OCI-LY1 (cell line): ENCODE data around the gene COL5A2.

Experiments
- H2AFZ ChIP-seq: fragments of 200-600 bp; sonication (generic), shearing (Covaris generic); 2 replicates; pipeline ENCODE4 v1.6.0; 2014; ENCODE audit warnings: antibody characterized with exemption, mild to moderate bottlenecking, low read length
- H3F3A ChIP-seq: fragments of 200-600 bp; sonication (generic), shearing (Covaris generic); 2 replicates; pipeline ENCODE4 v1.6.0; 2014; ENCODE audit warnings: mild to moderate bottlenecking, antibody characterized with exemption, low read length, moderate library complexity; ENCODE audit not compliant: insufficient read depth
- H3K27ac ChIP-seq: fragments of 200-600 bp; sonication (generic); 2 replicates; pipeline ENCODE4 v1.5.1; 2014; ENCODE audit warnings: low read length, mixed run types, mild to moderate bottlenecking, low read depth; ENCODE audit not compliant: poor library complexity, severe bottlenecking
- H3K27me3 ChIP-seq: fragments of 200-600 bp; sonication (generic); 2 replicates; pipeline ENCODE4 v1.6.0; 2014; ENCODE audit warnings: antibody characterized with exemption, mild to moderate bottlenecking, low read length, moderate library complexity; ENCODE audit not compliant: insufficient read depth
- H3K36me3 ChIP-seq: fragments of 200-600 bp; sonication (generic); 2 replicates; pipeline ENCODE4 v1.6.1; 2014; ENCODE audit warnings: mild to moderate bottlenecking, antibody characterized with exemption, low read length, moderate library complexity, mixed read lengths; ENCODE audit not compliant: insufficient read depth
- H3K4me1 ChIP-seq: fragments of 200-600 bp; sonication (generic); 2 replicates; pipeline ENCODE4 v1.5.1; 2014; ENCODE audit warnings: mild to moderate bottlenecking, low read length, moderate library complexity; ENCODE audit not compliant: insufficient read depth, severe bottlenecking
- H3K4me2 ChIP-seq: fragments of 200-600 bp; sonication (generic), shearing (Covaris generic); 2 replicates; pipeline ENCODE4 v1.6.1; 2014; ENCODE audit warnings: low read length
- H3K4me3 ChIP-seq: fragments of 200-600 bp; sonication (generic); 2 replicates; pipeline ENCODE4 v1.5.1; 2014; ENCODE audit warnings: low read length, low read depth, mild to moderate bottlenecking, mixed read lengths; ENCODE audit not compliant: poor library complexity, severe bottlenecking
- H3K79me2 ChIP-seq: fragments of 200-600 bp; shearing (Covaris generic); 2 replicates; pipeline ENCODE4 v1.6.1; 2016; ENCODE audit warnings: mixed run types, low read length, mixed read lengths; ENCODE audit not compliant: insufficient read depth
- H3K9ac ChIP-seq: fragments of 200-600 bp; sonication (generic), shearing (Covaris generic); 2 replicates; pipeline ENCODE4 v1.6.1; 2014; ENCODE audit warnings: mild to moderate bottlenecking, low read length, mixed read lengths
- H3K9me2 ChIP-seq: fragments of 200-600 bp; sonication (generic), shearing (Covaris generic); 2 replicates; pipeline ENCODE4 v1.6.1; 2014; ENCODE audit warnings: low read depth, mild to moderate bottlenecking, low read length, mixed read lengths
- H3K9me3 ChIP-seq: fragments of 200-600 bp; shearing (Covaris generic); 2 replicates; pipeline ENCODE4 v1.6.1; 2014; ENCODE audit warnings: low read length, mixed read lengths
- H4K20me1 ChIP-seq: fragments of 200-600 bp; sonication (generic), shearing (Covaris generic); 2 replicates; pipeline ENCODE4 v1.6.0; 2016; ENCODE audit warnings: mild to moderate bottlenecking, low read length; ENCODE audit not compliant: insufficient read depth
- CTCF ChIP-seq: fragments of 200-600 bp; sonication (generic), shearing (Covaris generic); IDR thresholded peaks from 2 replicates; pipeline ENCODE4 v1.5.1; 2017; ENCODE audit warnings: mild to moderate bottlenecking, antibody characterized with exemption, low read length, moderate library complexity, mixed read lengths
- EZH2 ChIP-seq: fragments of 200-600 bp; sonication (generic), shearing (Covaris generic); IDR thresholded peaks from 2 replicates; pipeline ENCODE4 v1.8.0; 2017; ENCODE audit warnings: borderline replicate concordance, mixed run types, mild to moderate bottlenecking, antibody characterized with exemption, low read length, moderate library complexity, mixed read lengths

The COL5A2 gene

GRCh38 chr2:189097934-189098333, 81.6 kb downstream of the COL5A2 start:
- H2AFZ ChIP-seq: no peak overlapping the region
- H3K27me3 ChIP-seq: no peaks in the 10 kb centered on the region
- no peaks in the 10 kb centered on the region for H3K9me3 ChIP-seq
- no peaks in the 10 kb centered on the region for H3K9me2 ChIP-seq
- no peaks in the 10 kb centered on the region for H3K79me2 ChIP-seq
- H3K36me3 ChIP-seq: no peaks in the 10 kb centered on the region
- no peak overlapping the region for H3K9ac ChIP-seq
- H3K27ac ChIP-seq: no peak overlapping the region
- no peak overlapping the region for H3K4me2 ChIP-seq
- H3K4me3 ChIP-seq: no peak overlapping the region
- TF ChIP-seq CTCF (no peak), EZH2 (no peak)
- no peaks in the 10 kb centered on the region for H3K4me1 ChIP-seq
- no peaks in the 10 kb centered on the region for H4K20me1 ChIP-seq
- H3F3A ChIP-seq: no peaks in the 10 kb centered on the region

GRCh38 chr2:189096769-189097447, 82.7 kb downstream of the COL5A2 start:
- H3K79me2 ChIP-seq: no peaks in the 10 kb centered on the region
- no peaks in the 10 kb centered on the region for H4K20me1 ChIP-seq
- no peaks in the 10 kb centered on the region for H3K9me2 ChIP-seq
- H3K4me3 ChIP-seq: no peak overlapping the region
- H3K4me2 ChIP-seq: no peak overlapping the region
- H3K4me1 ChIP-seq: no peaks in the 10 kb centered on the region
- H3F3A ChIP-seq: no peaks in the 10 kb centered on the region
- no peak overlapping the region for H3K27ac ChIP-seq
- H2AFZ ChIP-seq: no peak overlapping the region
- H3K27me3 ChIP-seq: no peaks in the 10 kb centered on the region
- H3K9me3 ChIP-seq: no peaks in the 10 kb centered on the region
- no peak for TF ChIP-seq CTCF
- no peak for TF ChIP-seq EZH2
- no peaks in the 10 kb centered on the region for H3K36me3 ChIP-seq
- no peak overlapping the region for H3K9ac ChIP-seq

GRCh38 chr2:189095101-189095500, 84.5 kb downstream of the COL5A2 start:
- Histone ChIP-seq H3K27ac (no peak overlapping the region), H3K79me2 (no peaks in the 10 kb centered on the region), H4K20me1 (no peaks in the 10 kb centered on the region), H3K4me2 (no peak overlapping the region), H3K36me3 (no peaks in the 10 kb centered on the region), H2AFZ (no peak overlapping the region), H3K4me3 (no peak overlapping the region), H3K9me3 (no peaks in the 10 kb centered on the region), H3F3A (no peaks in the 10 kb centered on the region), H3K4me1 (no peaks in the 10 kb centered on the region), H3K9ac (no peak overlapping the region), H3K27me3 (no peaks in the 10 kb centered on the region), H3K9me2 (no peaks in the 10 kb centered on the region)
- TF ChIP-seq CTCF (no peak), EZH2 (no peak)
